ENCODE results near the gene KIRREL2.
"Not testable (repeated sequence)": the region's sequence is repeated elsewhere in the genome, so short reads cannot be mapped to it uniquely, and the experiment has no call there.

KIRREL2 gene

DNA sequence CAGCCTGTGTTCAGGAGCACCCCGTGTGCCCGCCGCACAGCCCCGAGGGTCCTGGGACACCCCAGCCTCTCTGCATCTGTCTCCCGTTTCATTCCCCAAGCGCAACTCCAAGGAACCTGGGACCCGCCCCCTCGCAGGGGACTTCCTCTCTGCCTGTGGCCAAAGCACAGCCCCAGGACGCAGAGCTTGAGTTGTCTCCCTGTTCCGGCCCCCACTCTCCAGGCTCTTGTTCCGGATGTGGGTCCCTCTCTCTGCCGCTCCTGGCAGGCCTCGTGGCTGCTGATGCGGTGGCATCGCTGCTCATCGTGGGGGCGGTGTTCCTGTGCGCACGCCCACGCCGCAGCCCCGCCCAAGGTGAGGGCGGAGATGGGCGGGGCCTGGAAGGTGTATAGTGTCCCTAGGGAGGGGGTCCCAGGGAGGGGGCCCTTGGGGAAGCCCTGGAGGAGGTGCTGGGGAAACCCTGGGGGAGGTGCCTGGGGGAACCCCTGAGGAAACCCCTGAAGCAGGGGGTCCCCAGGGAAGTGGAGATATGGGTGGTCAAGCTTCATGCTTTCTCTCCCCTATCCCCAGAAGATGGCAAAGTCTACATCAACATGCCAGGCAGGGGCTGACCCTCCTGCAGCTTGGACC is 47.0 kb downstream of the KIRREL2 start:
- H3K4me3 Mint-ChIP-seq, result peak overlapping the region; percentile 88 to 97
- DNase-seq (peak; percentile 94), ATAC-seq (replicated peaks) (peak; percentile 46 to 56)
- H3K27me3 Mint-ChIP-seq, result no peaks in the 10 kb centered on the region
- H3K9me3 Mint-ChIP-seq, result no peaks in the 10 kb centered on the region
- peak overlapping the region; percentile 97 for H3K27ac Mint-ChIP-seq
- peaks cover 47 to 71% of the 10 kb centered on the region in 2 donors for H3K4me1 Mint-ChIP-seq
- peaks cover 19 to 21% of the 10 kb centered on the region in 2 donors for H3K36me3 Mint-ChIP-seq

DNA sequence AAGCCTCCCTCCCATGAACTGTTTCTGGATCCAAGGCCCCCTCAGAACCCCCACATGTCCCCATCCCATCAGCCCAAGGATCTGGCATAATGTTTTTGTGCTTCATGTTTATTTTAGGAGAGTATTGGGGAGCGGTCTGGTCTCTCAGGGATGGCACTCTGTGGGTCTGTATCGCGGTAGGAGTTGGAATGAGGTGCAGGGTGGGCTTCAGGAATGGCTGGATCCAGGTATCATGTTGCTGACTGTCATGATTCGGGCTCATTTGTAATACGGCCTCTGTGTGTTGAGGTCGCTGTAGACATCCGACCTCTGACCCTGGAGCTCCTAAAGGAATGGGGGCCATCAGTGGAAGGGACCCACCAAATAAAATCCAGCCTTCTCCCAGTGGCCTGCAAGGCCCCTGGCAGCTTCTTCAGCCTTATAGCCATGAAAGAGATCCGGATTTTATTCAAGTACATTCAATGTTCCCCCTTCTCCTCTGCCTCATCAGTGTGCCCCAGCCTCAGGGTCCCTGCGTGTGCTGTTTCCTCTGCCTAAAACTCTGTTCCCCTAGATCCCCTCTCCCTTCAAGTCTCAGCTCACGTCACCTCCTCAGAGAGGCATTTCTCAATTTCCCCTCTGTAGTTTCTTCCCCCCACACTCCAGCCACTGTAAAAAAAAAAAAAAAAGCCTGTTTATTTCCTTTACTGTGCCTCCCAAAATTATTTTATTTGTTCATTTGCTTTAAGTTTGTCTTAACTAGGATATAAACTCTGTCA is 47.8 kb downstream of the KIRREL2 start:
- peaks cover 51 to 79% of the 10 kb centered on the region in 2 donors for H3K4me1 Mint-ChIP-seq
- H3K9me3 Mint-ChIP-seq, result no peaks in the 10 kb centered on the region
- DNase-seq (no peak), ATAC-seq (replicated peaks) (no peak)
- H3K4me3 Mint-ChIP-seq, result peak overlapping the region; percentile 26 to 88
- peaks cover 12 to 13% of the 10 kb centered on the region in 2 donors for H3K36me3 Mint-ChIP-seq
- H3K27ac Mint-ChIP-seq, result peak overlapping the region; percentile 97
- H3K27me3 Mint-ChIP-seq, result no peaks in the 10 kb centered on the region

DNA sequence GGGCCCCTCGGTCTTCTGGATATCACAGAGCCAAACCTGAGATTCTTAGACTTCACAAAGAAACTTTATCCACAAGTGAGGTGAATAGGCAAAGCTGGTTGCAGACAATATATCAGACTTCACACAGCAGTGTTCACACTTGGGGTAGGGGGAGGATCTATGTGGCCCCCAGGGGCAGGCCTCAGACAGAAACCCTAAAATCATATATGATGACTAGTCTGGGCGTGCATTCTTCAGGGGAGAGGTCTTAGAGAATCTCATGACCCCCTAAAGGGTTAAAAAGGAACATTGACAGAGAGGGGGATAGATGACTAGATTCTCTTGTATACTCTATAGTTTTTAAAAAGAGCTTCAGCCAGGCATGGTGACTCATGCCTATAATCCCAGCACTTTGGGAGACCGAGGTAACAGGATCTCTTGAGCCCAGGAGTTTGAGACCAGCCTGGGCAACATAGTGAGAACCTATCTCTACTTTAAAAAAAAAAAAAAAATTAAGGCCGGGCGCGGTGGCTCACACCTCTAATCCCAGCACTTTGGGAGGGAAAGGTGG is 48.5 kb downstream of the KIRREL2 start:
- no peak for ATAC-seq (replicated peaks)
- H3K27me3 Mint-ChIP-seq, result no peaks in the 10 kb centered on the region
- peak overlapping the region; percentile 72 for H3K27ac Mint-ChIP-seq
- peaks cover 7 to 8% of the 10 kb centered on the region in 2 donors for H3K36me3 Mint-ChIP-seq
- H3K9me3 Mint-ChIP-seq, result no peaks in the 10 kb centered on the region
- H3K4me3 Mint-ChIP-seq, result no peak overlapping the region
- peaks cover 55 to 86% of the 10 kb centered on the region in 2 donors for H3K4me1 Mint-ChIP-seq
- DNase-seq, result no peak

DNA sequence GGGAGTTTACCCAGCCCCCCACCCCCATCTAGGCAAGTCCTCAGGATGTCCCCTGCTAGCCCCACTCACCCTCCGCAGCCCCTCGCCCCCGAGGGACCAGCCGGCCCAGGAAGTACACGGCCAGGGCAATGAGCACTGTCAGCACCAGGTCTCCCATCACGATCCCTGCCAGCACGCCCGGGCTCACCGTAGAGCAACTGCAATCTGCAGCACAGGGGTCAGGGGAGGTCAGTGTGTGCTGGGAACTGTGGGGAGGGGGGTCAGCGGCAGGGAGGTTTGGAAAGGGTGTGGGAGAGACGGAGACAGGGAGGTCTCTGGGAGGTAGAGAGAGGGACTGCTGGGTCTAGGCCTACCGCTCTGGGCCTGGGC is 50.6 kb downstream of the KIRREL2 start:
- no peak for DNase-seq
- H3K9me3 Mint-ChIP-seq, result no peaks in the 10 kb centered on the region
- no peaks in the 10 kb centered on the region for H3K27me3 Mint-ChIP-seq
- peaks cover 60 to 83% of the 10 kb centered on the region in 2 donors for H3K4me1 Mint-ChIP-seq
- H3K4me3 Mint-ChIP-seq, result peak overlapping the region; percentile 37 to 62
- ATAC-seq (replicated peaks), result no peak
- peak overlapping the region; percentile 79 for H3K27ac Mint-ChIP-seq
- H3K36me3 Mint-ChIP-seq, result peaks cover 6% of the 10 kb centered on the region in 2 donors

DNA sequence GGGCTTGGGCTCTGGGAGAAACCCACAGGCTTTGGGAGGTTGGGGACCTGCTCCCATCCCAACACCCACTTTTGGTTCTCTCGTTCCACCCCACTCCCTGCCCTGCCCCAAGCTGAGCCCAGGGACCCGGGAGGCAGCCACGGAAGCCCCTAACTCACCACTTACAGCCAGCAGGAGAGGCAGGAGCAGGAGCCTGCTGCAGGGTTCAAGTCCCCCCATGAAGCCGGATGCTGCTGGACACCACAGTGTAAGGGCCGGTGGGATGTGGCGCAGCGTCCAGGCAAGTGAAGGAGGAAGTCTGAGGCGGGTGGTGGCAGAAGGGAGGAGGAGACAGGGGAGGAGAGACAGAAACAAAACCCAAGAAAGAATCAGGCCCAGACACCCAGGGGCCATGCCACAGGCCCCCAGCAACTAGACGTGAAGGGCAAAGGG is 51.3 kb downstream of the KIRREL2 start, which contains the start of gene TYROBP:
Gene TYROBP (minus strand): TSS at position 286 of the 432 bp plus-strand sequence. CDS start 67 bp downstream, at position 219.
- H3K4me3 Mint-ChIP-seq, result peak within 1 kb of the TSS; percentile 68 to 78

DNA sequence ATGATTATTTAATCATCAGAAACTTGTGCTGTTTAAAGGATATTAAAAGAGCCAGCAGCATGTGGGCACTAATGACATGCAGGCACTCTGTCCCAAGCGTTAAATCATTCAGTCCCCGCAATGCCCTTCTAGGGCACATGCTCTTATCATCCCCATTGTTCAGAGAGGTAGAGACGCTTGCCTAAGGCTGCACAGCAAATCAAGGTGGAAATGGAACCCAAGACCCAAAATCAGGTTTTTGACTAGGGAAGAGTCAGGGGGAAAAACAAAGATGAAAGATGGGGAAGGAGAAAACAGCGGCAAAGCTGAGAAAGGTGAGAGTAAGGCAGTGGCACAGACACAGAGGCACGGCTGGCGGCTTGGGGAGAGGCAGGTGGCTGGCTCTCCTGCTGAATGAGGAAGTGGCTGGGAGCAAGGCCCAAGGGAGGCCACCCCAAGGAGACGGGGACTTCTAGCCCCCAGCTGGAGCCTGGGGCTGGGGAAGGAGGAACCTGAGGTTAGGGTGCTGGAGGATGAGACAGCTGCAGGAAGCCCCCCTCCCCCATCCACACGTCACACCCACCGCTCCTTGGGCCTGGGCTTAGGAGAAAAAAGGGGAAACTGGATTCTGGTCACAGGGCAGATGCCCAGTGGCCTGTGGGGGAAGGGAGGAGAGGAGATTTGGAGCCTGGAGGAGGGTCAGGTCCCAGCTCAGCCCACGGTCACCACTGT is 52.4 kb downstream of the KIRREL2 start:
- H3K4me3 Mint-ChIP-seq, result peak overlapping the region; percentile 68 to 78
- DNase-seq (peak; percentile 90), ATAC-seq (replicated peaks) (peak; percentile 78)
- H3K27me3 Mint-ChIP-seq, result no peaks in the 10 kb centered on the region
- H3K9me3 Mint-ChIP-seq, result no peaks in the 10 kb centered on the region
- H3K27ac Mint-ChIP-seq, result peak overlapping the region; percentile 97
- H3K4me1 Mint-ChIP-seq, result peaks cover 49 to 78% of the 10 kb centered on the region in 2 donors
- no peaks in the 10 kb centered on the region for H3K36me3 Mint-ChIP-seq

More for the DNA sequence above, 51.3 kb downstream of the KIRREL2 start, which contains the start of gene TYROBP:
- Mint-ChIP-seq H3K27me3 (no peaks in the 10 kb centered on the region), H3K27ac (peak within 1 kb of the TSS; percentile 97), H3K9me3 (no peaks in the 10 kb centered on the region), H3K4me1 (peaks cover 56 to 78% of the 10 kb centered on the region in 2 donors), H3K36me3 (peaks cover 6% of the 10 kb centered on the region in 2 donors)
- DNase-seq (no peak), ATAC-seq (replicated peaks) (no peak)

DNA sequence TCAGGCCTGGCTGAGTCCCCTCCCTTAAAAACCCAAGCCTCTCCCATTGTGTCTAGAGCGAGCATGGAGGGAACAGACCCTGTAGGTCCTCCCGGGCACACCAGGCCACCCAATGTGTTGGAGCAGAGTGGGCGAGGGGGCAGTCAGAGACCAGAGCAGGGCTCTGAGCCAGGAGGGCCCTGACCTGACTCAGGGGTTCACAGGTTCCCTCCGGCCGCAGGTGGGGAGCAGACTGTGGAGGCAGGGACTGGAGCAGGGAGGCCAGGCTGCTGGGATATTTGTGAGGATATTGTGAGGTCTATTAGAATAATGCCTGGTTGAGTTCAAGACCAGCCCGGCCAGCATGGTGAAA is 52.9 kb downstream of the KIRREL2 start:
- Mint-ChIP-seq H3K4me1 (peaks cover 44 to 75% of the 10 kb centered on the region in 2 donors), H3K36me3 (no peaks in the 10 kb centered on the region), H3K4me3 (peak overlapping the region; percentile 68 to 78), H3K27me3 (no peaks in the 10 kb centered on the region), H3K27ac (peak overlapping the region; percentile 97), H3K9me3 (no peaks in the 10 kb centered on the region)
- ATAC-seq (replicated peaks), result no peak
- DNase-seq, result no peak

DNA sequence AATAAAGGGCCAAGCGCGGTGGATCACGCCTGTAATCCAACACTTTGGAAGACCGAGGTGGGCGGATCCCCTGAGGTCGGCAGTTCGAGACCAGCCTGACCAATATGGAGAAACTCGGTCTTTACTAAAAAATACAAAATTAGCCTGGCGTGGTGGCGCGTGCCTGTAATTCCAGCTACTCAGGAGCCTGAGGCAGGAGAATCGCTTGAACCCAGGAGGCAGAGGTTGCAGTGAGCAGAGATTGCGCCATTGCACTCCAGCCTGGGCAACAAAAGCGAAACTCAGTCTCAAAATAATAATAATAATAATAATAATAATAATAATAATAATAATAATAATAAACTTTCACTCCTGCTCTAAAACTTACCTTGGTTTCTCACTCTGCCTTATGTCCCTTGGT is 53.6 kb downstream of the KIRREL2 start:
- not testable (repeated sequence) for H3K27me3 Mint-ChIP-seq

DNA sequence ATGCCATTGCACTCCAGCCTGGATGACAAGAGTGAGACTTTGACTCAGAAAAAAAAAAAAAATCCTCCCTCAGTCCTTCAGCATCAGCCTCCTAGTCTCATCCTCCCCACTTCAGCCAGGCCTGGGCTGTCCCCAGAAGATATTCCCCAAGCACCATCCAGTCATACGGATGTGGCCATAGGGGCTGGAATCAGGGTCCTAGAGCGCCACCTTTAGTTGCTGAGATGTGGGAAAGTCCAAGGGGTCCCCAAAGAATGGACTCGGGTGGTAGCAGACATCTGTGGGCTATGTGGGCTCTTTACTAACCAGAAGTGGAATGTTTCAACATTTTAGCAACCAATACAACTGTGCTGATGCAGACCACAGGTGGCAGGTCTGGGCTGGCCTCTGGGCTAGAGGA is 54.5 kb downstream of the KIRREL2 start:
- no peak for ATAC-seq (replicated peaks)
- Mint-ChIP-seq H3K27me3 (no peaks in the 10 kb centered on the region), H3K4me3 (peak overlapping the region; percentile 64 to 71), H3K36me3 (no peaks in the 10 kb centered on the region), H3K9me3 (no peaks in the 10 kb centered on the region), H3K4me1 (peaks cover 43 to 81% of the 10 kb centered on the region in 2 donors), H3K27ac (peak overlapping the region; percentile 84)
- no peak for DNase-seq

More for the DNA sequence above, 53.6 kb downstream of the KIRREL2 start:
- peak overlapping the region; percentile 97 for H3K27ac Mint-ChIP-seq
- not testable (repeated sequence) for ATAC-seq (replicated peaks); H3K9me3 Mint-ChIP-seq; H3K36me3 Mint-ChIP-seq; H3K4me3 Mint-ChIP-seq; DNase-seq
- peaks cover 43 to 75% of the 10 kb centered on the region in 2 donors for H3K4me1 Mint-ChIP-seq

DNA sequence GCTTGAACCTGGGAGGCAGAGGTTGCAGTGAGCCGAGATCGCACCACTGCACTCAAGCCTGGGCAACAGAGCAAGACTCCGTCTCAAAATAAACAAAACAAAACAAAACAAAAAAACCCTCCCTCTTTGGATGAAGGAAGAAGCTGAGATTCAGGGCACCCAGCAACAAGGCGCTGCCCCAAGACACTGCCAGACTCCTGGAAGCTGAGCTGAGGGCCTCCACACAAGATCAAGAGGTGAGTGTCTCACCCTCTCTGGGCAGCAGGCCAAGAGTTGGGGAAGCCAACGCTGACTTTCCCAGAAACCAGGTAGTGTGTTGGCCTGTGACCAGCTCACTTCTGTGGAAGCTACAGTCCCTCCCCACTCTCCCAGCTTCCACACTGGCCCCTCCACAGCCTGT is 55.1 kb downstream of the KIRREL2 start:
- peak overlapping the region; percentile 84 for H3K27ac Mint-ChIP-seq
- no peaks in the 10 kb centered on the region for H3K27me3 Mint-ChIP-seq
- peak; percentile 54 for DNase-seq

DNA sequence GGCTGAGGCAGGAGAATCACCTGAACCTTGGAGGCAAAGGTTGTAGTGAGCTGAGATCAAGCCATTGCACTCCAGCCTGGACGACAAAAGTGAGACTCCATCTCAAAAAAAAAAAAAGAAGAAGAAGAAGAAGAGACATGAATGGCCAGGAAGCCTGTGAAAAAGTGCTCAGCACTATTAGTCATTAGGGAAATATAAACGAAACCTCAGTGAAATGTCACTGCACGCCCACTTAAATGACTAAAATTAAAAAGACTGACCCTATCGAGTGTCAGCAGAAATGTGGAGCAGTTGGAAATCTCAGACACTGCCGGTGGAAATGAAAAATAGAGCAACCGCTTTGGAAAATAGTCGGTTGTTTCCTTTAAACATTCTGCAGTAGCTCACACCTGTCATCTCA is 56.9 kb downstream of the KIRREL2 start:
- no peaks in the 10 kb centered on the region for H3K9me3 Mint-ChIP-seq
- H3K27me3 Mint-ChIP-seq, result no peaks in the 10 kb centered on the region
- peak overlapping the region; percentile 57 to 59 for H3K4me3 Mint-ChIP-seq
- DNase-seq, result peak; percentile 47
- no peaks in the 10 kb centered on the region for H3K36me3 Mint-ChIP-seq
- H3K4me1 Mint-ChIP-seq, result peaks cover 32 to 83% of the 10 kb centered on the region in 2 donors
- ATAC-seq (replicated peaks), result peak; percentile 36 to 40
- peak overlapping the region; percentile 94 for H3K27ac Mint-ChIP-seq

More for the DNA sequence above, 55.1 kb downstream of the KIRREL2 start:
- H3K9me3 Mint-ChIP-seq, result no peaks in the 10 kb centered on the region
- peak overlapping the region; percentile 64 to 71 for H3K4me3 Mint-ChIP-seq
- H3K4me1 Mint-ChIP-seq, result peaks cover 43 to 87% of the 10 kb centered on the region in 2 donors
- peak; percentile 7 to 8 for ATAC-seq (replicated peaks)
- no peaks in the 10 kb centered on the region for H3K36me3 Mint-ChIP-seq

DNA sequence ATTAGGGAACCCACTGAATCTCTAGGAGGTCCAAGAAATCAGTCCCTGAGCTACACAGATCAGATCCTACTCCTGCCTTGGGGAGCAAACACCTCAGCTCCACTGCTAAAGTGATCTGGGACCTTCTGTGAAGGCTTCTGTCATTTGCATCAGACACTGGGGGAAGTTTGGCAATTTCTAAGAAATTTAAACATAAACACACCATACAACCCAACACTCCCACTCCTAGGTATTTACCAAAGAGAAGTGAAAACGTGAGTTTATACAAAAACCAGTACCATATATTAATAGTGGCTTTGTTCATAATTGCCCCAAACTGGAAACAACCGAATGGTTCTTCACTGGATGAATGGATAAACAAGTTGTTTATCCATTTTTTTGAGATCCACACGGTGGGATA is 58.7 kb downstream of the KIRREL2 start:
- ATAC-seq (replicated peaks), result peak; percentile 80 to 87
- H3K36me3 Mint-ChIP-seq, result no peaks in the 10 kb centered on the region
- H3K4me3 Mint-ChIP-seq, result peak overlapping the region; percentile 32 to 71
- peak; percentile 47 for DNase-seq
- H3K27me3 Mint-ChIP-seq, result no peaks in the 10 kb centered on the region
- H3K27ac Mint-ChIP-seq, result peak overlapping the region; percentile 86
- peaks cover 21 to 73% of the 10 kb centered on the region in 2 donors for H3K4me1 Mint-ChIP-seq
- no peaks in the 10 kb centered on the region for H3K9me3 Mint-ChIP-seq
